GM21381 (cell line): Measurements from ENCODE around the gene PKNOX2.

Source experiments
- ATAC-seq: cut with Tn5 transposase; IDR thresholded peaks from one replicate; pipeline ENCODE4 v1.9.1; 2021; ENCODE audit warnings: mild to moderate bottlenecking, moderate library complexity; ENCODE audit not compliant: unreplicated experiment

Gene PKNOX2

GRCh38 chr11:125429174-125429707 lies 264.7 kb downstream of the PKNOX2 start:
- ATAC-seq: no peak

- no peak for ATAC-seq
Measured at GRCh38 chr11:125429807-125430678, 265.5 kb downstream of the PKNOX2 start.

- ATAC-seq: no peak
Measured at GRCh38 chr11:125431009-125431408, 266.5 kb downstream of the PKNOX2 start.

GRCh38 chr11:125431481-125431880 lies 266.9 kb downstream of the PKNOX2 start:
- ATAC-seq: no peak

GRCh38 chr11:125433454-125434121 lies 269.0 kb downstream of the PKNOX2 start:
- peak; percentile 56 for ATAC-seq

GRCh38 chr11:125435461-125436238 lies 271.1 kb downstream of the PKNOX2 start:
- no peak for ATAC-seq

GRCh38 chr11:125441648-125442410 lies 277.3 kb downstream of the PKNOX2 start:
- ATAC-seq: no peak

- ATAC-seq: no peak
Measured at GRCh38 chr11:125442946-125443345, 278.4 kb downstream of the PKNOX2 start.

- no peak for ATAC-seq
Measured at GRCh38 chr11:125443767-125444311, 279.3 kb downstream of the PKNOX2 start.

- ATAC-seq: no peak
Measured at GRCh38 chr11:125445731-125446130, 281.2 kb downstream of the PKNOX2 start.

- no peak for ATAC-seq
Measured at GRCh38 chr11:125446279-125446678, 281.7 kb downstream of the PKNOX2 start.

- no peak for ATAC-seq
Measured at GRCh38 chr11:125447721-125448120, 283.2 kb downstream of the PKNOX2 start.

- no peak for ATAC-seq
Measured at GRCh38 chr11:125448136-125448535, 283.6 kb downstream of the PKNOX2 start.

- ATAC-seq: no peak
Measured at GRCh38 chr11:125449565-125449964, 285.0 kb downstream of the PKNOX2 start.

GRCh38 chr11:125451400-125452124 lies 287.0 kb downstream of the PKNOX2 start:
- ATAC-seq: peak; percentile 72

- ATAC-seq: no peak
Measured at GRCh38 chr11:125452125-125452470, 287.5 kb downstream of the PKNOX2 start.

- ATAC-seq: no peak
Measured at GRCh38 chr11:125454047-125454446, 289.5 kb downstream of the PKNOX2 start.

- no peak for ATAC-seq
Measured at GRCh38 chr11:125455851-125456250, 291.3 kb downstream of the PKNOX2 start.

GRCh38 chr11:125457814-125458343 lies 293.3 kb downstream of the PKNOX2 start:
- ATAC-seq: no peak
